HEK293 (cell line): ENCODE measurements around the gene OR7G2.

Experiments used
- KLF10 ChIP-seq: fragments of 450-650 bp; IDR thresholded peaks from 2 replicates; pipeline ENCODE4 v1.5.1; 2018; ENCODE audit warnings: missing biosample characterization, mild to moderate bottlenecking, missing genetic modification characterization
- MEIS1 ChIP-seq: sonication (generic); formaldehyde crosslinking; IDR thresholded peaks from 2 replicates; pipeline ENCODE4 v1.8.1; 2022; ENCODE audit warnings: missing genetic modification reagents, mild to moderate bottlenecking, borderline replicate concordance
- ZBTB21 ChIP-seq: fragments of 450-650 bp; formaldehyde crosslinking; IDR thresholded peaks from 2 replicates; pipeline ENCODE4 v1.5.1; 2017; ENCODE audit warnings: missing biosample characterization, missing genetic modification characterization
- ZBTB26 ChIP-seq: fragments of 450-650 bp; formaldehyde crosslinking; optimal IDR thresholded peaks from 2 replicates; pipeline ENCODE3; 2016; ENCODE audit warnings: missing biosample characterization, mild to moderate bottlenecking, missing genetic modification characterization
- ZBTB7A ChIP-seq: fragments of 450-650 bp; formaldehyde crosslinking; IDR thresholded peaks from 2 replicates; pipeline ENCODE4 v1.5.1; 2016; ENCODE audit warnings: low read depth, missing biosample characterization, missing genetic modification characterization
- ZNF292 ChIP-seq: fragments of 450-650 bp; formaldehyde crosslinking; IDR thresholded peaks from 2 replicates; pipeline ENCODE4 v1.5.1; 2016; ENCODE audit warnings: low read depth, missing biosample characterization, missing genetic modification characterization, borderline replicate concordance
- ZNF350 ChIP-seq: fragments of 450-650 bp; formaldehyde crosslinking; IDR thresholded peaks from 2 replicates; pipeline ENCODE4 v1.5.0; 2017; ENCODE audit warnings: missing biosample characterization, mild to moderate bottlenecking, missing genetic modification characterization
- ZNF473 ChIP-seq: fragments of 450-650 bp; formaldehyde crosslinking; IDR thresholded peaks from 2 replicates; pipeline ENCODE4 v1.5.1; 2017; ENCODE audit warnings: missing biosample characterization, missing genetic modification characterization
- ZNF530 ChIP-seq: fragments of 450-650 bp; formaldehyde crosslinking; IDR thresholded peaks from 2 replicates; pipeline ENCODE4 v1.5.1; 2016; ENCODE audit warnings: low read depth, missing biosample characterization, missing genetic modification characterization
- ZNF600 ChIP-seq: fragments of 450-650 bp; formaldehyde crosslinking; IDR thresholded peaks from 2 replicates; pipeline ENCODE4 v1.5.1; 2016; ENCODE audit warnings: missing biosample characterization, missing genetic modification characterization
- TF ChIP-seq, protein P1 (sequence below): fragments of 450-650 bp; formaldehyde crosslinking; IDR thresholded peaks from 2 replicates; pipeline ENCODE4 v1.5.1; 2016; ENCODE audit warnings: missing biosample characterization, missing genetic modification characterization
- TF ChIP-seq, protein P2 (sequence below): fragments of 450-650 bp; formaldehyde crosslinking; IDR thresholded peaks from 2 replicates; pipeline ENCODE4 v1.5.1; 2016; ENCODE audit warnings: missing biosample characterization, missing genetic modification characterization, low read depth
- TF ChIP-seq, protein P3 (sequence below): fragments of 450-650 bp; formaldehyde crosslinking; IDR thresholded peaks from 2 replicates; pipeline ENCODE4 v1.5.1; 2016; ENCODE audit warnings: missing biosample characterization, missing genetic modification characterization

GRCh38 chr19:9150650-9151049 is 43.4 kb upstream of the OR7G2 start:
- TF ChIP-seq ZNF292 (tag by site-specific recombination) (no peak), MEIS1 (CRISPR knock-in tag) (no peak), ZBTB26 (tag by site-specific recombination) (no peak), ZNF600 (no peak), ZNF350 (tag by site-specific recombination) (no peak), ZNF530 (tag by site-specific recombination) (no peak), KLF10 (no peak), ZBTB21 (tag by site-specific recombination) (no peak), ZBTB7A (tag by site-specific recombination) (no peak), ZNF473 (no peak)
- TF ChIP-seq, protein P1, sequence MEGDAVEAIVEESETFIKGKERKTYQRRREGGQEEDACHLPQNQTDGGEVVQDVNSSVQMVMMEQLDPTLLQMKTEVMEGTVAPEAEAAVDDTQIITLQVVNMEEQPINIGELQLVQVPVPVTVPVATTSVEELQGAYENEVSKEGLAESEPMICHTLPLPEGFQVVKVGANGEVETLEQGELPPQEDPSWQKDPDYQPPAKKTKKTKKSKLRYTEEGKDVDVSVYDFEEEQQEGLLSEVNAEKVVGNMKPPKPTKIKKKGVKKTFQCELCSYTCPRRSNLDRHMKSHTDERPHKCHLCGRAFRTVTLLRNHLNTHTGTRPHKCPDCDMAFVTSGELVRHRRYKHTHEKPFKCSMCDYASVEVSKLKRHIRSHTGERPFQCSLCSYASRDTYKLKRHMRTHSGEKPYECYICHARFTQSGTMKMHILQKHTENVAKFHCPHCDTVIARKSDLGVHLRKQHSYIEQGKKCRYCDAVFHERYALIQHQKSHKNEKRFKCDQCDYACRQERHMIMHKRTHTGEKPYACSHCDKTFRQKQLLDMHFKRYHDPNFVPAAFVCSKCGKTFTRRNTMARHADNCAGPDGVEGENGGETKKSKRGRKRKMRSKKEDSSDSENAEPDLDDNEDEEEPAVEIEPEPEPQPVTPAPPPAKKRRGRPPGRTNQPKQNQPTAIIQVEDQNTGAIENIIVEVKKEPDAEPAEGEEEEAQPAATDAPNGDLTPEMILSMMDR: no peak
- TF ChIP-seq, protein P2, sequence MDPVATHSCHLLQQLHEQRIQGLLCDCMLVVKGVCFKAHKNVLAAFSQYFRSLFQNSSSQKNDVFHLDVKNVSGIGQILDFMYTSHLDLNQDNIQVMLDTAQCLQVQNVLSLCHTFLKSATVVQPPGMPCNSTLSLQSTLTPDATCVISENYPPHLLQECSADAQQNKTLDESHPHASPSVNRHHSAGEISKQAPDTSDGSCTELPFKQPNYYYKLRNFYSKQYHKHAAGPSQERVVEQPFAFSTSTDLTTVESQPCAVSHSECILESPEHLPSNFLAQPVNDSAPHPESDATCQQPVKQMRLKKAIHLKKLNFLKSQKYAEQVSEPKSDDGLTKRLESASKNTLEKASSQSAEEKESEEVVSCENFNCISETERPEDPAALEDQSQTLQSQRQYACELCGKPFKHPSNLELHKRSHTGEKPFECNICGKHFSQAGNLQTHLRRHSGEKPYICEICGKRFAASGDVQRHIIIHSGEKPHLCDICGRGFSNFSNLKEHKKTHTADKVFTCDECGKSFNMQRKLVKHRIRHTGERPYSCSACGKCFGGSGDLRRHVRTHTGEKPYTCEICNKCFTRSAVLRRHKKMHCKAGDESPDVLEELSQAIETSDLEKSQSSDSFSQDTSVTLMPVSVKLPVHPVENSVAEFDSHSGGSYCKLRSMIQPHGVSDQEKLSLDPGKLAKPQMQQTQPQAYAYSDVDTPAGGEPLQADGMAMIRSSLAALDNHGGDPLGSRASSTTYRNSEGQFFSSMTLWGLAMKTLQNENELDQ (tag by site-specific recombination): no peak
- TF ChIP-seq, protein P3, sequence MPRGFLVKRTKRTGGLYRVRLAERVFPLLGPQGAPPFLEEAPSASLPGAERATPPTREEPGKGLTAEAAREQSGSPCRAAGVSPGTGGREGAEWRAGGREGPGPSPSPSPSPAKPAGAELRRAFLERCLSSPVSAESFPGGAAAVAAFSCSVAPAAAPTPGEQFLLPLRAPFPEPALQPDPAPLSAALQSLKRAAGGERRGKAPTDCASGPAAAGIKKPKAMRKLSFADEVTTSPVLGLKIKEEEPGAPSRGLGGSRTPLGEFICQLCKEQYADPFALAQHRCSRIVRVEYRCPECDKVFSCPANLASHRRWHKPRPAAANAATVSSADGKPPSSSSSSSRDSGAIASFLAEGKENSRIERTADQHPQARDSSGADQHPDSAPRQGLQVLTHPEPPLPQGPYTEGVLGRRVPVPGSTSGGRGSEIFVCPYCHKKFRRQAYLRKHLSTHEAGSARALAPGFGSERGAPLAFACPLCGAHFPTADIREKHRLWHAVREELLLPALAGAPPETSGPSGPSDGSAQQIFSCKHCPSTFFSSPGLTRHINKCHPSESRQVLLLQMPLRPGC (tag by site-specific recombination): no peak
